ENCODE measurements around the gene COP1.
"Not testable (repeated sequence)": the region's sequence is repeated elsewhere in the genome, so short reads cannot be mapped to it uniquely, and the experiment has no call there.

Gene COP1

DNA sequence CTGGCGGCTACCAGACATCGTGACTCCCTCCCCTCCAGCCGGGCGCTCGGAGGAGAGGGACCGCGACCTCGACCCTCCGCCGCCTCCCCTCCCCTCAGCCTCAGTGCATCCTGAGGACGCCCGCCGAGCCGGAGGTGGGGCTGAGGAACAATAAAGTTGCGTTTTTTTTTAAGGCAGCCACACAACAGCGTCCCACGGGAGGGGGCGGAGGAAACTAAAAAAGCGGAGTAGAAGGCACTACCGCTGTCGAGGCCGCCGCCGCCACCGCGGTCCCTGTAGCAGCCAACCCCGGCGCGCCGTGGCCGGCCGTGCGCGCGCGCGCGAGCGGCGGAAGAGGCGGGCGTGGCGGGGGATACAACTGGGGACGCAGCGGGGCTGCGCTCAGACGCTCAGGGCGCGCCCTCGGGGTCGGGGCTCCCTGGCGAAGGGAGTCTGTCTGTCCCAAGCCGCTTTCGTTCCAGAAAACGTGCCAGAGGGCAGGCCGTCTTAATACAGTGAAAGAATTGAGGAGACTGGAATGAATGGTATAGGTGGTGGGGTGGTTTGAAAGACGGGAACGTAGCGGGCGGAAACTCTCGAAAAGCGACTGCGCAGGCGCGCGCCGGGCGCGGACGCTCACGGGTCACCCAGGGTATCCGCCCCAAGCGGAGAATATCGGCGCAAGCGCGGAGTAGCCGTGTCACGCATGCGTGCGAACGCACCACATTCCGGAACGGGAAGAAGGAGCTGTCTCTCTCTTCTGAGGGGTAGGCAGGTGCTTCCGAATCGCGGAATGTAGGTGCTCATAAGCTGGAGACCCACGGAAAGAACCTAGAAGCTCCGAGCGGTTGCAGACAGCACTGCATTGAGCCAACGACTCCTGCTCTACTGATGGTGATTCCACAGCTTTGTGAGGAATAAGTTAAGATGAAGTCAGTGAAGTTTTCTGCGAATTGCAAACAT, at the start of gene COP1:
COP1 (minus strand) TSS at position 326 of the 942 bp plus-strand sequence; CDS start at position 18, 308 bp downstream.
- DNase-seq, result peak; percentile 92

DNA sequence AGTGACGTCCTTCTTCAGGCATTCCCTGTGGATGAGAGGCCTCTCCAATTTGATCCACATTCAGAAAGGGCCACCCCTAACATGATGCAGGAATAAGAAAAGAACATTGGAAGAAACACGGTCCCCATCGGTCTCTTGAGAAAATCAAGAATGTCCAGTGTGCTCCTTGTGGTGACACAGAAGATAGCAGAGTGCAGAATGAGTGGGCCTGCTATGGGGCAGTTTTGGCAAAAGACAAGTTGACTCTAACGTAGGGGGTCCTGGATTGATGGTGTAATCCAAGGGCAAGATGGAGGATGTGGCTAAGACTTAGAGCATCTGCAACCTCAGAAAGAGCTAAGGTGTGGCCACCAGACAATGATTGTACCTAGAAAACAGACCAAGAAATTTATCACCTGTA, 45.1 kb upstream of the COP1 start:
- no peak for DNase-seq

DNA sequence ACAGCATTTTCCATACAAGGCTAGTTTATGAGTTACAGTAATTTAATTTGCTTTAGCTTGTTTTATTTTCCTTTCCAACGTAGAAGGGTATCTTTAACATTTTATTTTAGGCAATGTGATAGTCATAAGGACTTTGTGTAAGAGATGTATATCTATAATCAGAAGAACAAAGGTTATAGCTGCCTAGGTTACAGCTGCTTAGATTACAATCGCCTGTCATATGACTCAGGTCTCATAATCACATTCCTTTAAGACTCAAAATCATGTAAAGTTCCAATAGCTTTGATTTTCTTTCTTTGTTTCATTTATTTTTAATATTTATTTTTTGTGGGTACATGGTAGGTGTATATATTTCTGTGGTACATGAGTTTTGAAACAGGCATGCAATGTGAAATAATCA, 37.8 kb upstream of the COP1 start:
- DNase-seq, result no peak

DNA sequence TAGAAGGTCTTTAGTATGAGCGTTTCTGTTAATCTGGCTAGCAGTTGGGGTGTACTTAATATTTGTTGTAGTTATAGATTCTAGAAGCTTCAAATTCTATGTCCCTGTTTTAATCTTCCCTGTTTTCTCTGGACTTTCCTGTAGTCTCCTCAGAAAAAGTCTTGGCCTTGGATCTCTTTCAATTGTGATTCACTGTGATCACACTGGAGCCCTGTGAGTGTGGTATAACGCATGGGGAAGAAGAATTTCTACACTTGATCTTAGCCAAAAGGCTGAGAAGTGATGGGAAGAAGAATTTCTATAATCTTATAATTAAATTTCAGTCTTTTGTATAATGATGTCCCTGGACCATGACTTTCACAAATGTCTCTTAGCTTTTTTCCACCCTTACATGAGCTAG, 36.7 kb upstream of the COP1 start:
- DNase-seq, result no peak

DNA sequence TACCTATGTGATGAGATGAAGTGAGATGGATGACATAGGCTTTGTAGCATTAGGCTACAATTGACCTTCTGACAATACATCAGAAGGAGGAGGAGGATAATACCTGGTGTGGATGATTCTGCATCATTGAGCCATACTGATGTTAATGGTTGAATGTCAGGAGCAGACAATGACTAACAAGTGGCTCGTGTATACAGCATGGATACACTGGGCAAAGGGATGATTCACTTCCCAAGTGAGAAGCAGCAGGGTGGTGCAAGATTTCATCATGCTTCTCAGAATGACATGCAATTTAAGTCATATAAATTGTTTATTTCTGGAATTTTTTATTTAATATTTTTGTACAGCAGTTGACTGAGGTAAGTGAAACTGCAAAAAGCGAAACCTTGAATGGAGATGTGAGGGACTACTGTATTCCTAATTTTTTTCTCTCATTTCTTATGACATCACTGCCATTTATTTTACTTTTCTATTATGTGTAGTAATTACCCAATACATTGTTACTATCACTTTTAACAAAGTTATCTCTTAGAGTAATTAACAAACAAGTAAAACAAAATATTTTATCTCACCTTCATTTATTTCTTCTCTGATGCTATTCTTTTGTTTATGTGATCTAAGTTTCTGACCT, 34.4 kb upstream of the COP1 start:
- DNase-seq, result no peak

DNA sequence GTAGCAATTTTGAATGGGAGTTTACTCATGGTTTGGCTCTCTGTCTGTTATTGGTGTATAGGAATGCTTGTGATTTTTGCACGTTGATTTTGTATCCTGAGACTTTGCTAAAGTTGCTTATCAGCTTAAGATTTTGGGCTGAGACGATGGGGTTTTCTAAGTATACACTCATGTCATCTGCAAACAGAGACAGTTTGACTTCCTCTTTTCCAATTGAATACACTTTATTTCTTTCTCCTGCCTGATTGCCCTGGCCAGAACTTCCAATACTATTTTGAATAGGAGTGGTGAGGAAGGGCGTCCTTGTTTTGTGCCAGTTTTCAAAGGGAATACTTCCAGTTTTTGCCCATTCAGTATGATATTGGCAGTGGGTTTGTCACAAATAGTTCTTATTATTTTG, 26.6 kb upstream of the COP1 start:
- not testable (repeated sequence) for DNase-seq

DNA sequence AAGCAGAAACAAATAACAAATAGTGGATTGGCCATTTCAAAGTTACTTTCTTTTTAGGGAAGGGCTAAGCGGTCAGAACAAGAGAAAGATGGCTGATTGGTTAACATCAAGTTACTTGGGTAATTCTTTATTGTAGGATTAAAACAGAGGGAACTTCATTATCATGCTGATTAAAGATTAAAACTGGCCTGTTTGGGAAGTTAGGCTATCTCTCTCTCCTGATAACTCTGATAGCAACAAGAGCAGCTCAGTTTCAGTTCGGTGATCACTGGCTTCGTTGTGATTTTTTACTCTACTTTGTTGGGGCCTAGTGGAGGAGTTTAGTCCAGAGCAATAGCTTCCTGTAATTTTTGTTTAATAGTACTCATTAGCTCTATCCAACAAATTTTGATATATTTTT, 20.5 kb upstream of the COP1 start:
- DNase-seq, result no peak

DNA sequence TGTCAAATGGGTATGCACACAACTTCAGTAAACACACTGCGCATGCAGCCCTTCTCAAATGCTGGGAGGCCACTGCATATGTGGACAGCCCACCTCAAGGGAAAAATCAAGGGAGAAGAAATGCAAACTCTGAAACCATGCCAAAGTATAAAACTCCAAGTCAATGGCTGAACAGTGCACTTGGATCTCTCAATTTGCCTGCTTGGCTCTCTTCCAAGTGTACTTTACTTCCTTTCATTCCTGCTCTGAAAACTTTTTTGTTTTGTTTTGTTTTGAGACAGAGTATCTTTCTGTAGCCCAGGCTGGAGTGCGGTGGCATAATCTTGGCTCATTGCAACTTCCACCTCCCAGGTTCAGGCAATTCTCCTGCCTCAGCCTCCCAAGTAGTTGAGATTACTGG, 18.8 kb upstream of the COP1 start:
- DNase-seq, result no peak

DNA sequence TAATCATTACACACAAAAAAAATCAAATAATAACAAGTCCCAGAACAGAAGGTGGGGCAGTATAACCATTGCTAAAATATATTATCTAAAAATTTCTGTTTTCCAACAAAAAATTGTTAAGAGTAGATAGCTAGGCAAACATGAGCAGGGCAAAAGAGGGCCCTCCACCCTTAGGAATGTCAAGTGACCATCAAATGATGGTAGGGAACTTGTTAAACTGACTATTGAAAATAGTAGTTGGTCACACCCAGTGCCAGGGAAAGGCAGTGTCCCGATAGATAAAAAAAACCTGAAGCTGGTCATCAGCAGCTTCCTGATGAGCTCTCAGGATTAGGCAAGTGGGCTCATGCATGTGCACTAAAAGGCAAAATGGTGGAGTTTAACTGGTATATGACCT, 18.4 kb upstream of the COP1 start:
- no peak for DNase-seq

DNA sequence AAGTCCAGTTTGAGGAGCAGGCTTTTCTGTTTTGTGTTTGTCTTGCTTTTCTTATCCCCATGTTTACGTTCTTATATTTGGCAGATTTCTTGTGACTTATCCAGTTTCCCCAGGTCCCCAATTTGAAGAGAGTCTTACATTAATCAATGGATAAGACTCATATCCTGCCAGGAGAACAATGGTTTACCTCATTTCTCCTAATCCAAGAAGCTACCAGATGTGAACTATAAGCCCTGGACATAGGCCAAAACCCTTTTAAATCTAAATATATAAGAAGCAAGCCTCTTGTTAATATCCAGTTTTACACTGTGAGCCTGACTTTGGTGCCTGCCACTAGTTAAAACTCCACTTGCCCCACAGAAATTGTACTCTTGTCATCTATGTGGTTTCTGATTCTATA, 15.1 kb upstream of the COP1 start:
- no peak for DNase-seq

DNA sequence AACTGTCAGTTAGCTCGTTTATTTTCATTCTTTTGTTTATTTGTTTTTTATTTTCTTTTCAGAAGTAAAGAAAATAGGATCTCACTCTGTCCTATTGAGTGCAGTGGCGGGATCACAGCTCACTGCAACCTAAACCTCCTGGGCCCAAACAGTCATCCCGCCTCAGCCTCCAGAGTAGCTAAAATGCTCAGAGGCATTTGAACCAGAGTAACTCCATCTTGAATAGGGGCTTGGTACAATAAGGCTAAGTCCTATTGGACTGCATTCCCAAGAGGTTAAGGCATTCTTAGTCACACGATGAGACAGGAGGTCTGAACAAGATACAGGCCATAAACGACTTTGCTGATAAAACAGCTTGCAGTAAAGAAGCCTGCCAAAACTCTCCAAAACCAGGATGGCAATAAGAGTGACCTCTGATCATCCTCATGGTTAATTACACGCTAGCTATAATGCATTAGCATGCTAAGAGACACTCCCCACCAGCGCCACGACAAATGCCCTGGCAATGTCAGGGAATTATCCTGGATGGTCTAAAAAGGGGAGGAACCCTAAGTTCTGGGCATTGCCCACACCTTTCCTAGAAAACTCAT, 13.1 kb upstream of the COP1 start:
- DNase-seq, result no peak

DNA sequence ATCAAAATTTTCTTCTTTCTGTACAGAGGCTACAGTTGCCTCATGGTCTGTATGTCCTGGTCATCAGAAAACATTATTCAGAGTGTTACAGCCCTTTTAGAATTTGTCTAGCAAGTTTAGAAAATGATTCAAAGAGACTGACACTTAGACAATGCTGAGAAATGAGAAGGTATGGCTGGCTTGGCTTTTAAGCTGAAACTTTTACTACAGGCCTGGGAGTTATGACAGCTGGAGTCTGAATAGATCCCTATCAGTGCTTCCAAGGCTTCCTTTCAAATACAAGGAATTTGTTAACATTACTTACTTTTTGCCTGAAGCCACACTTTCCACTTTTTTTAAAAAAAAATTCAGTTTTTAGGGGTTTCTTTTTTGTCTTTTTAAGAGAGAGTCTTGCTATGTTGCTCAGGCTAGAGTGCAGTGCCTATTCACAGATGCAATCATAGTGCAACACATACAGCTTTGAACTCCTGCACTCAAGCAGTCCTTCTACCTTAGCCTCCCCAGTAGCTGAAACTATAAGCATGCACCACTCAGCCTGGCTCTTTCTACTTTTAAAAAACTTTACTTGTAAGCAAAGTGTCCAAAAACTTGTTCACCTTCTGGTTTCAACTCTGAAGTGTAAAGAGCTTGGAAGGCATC, 10.5 kb upstream of the COP1 start:
- no peak for DNase-seq

DNA sequence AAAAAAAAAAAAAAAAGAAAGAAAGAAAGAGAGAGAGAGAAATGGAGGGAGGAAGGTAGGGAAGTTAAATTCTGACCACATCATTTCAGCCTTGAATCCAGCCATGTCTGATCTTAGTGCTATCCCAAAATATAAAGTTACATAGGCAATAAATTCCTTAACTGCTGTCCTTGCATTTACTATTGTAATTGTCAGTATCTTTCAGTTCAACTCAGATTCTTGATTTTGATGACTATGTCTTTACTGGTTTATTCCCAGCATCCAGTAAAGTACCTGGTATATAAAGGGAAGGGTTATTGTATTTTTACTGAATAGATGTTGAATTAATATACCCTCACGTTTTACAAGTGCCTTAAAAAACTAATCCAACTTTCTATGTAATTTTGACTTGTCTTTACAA, 8.9 kb upstream of the COP1 start:
- DNase-seq, result no peak

DNA sequence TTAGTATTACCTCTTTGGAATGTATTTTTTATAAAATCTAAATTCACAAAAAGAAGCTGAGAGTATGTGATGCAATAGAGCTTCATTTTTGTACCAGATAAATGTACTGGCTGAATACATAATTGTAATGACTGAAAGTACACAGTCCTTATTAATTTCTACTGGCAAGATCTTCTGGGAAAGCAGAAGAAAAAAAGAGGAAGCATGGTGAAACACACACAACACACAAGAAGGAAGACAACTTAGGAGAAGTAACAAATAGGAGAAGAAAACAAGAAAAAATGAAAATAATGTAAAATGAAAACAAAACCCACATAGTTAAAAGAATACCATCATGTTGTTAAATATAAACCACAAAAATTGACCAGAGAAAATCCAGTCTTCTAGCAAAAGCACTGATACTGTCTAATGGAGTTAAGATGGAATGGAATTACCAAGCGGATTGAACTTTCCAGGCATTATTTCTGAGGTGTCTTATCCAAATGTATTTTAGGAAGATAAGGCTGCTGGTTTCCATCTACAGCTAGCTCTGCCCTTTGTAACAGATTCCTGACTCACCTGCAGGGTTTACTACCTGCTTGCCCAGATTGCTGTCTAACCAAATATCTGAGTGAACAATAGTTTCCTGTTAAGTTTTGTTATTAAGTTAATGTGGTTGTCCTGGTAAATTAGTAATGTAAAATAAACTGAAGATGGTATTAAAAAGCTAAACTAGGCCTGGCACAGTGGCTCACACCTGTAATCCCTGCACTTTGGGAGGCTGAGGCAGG, 4.5 kb upstream of the COP1 start:
- no peak for DNase-seq

DNA sequence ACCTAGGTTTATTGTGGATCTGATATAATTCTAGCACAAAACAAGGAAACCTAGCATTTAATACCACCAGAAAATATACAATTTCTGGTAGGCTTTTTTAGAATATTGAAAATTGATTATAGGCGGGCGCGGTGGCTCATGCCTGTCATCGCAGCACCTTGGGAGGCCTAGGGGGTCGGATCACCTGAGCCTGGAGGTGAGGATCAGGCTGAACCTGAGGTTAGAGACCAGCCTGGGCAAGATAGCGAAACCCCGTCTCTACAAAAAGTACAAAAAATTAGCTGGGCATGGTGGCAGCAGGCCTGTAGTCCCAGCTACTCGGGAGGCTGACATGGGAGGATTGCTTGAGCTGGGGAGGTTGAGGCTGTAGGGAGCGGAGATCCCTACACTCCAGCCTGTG, 948 bp upstream of the COP1 start:
- DNase-seq, result no peak

DNA sequence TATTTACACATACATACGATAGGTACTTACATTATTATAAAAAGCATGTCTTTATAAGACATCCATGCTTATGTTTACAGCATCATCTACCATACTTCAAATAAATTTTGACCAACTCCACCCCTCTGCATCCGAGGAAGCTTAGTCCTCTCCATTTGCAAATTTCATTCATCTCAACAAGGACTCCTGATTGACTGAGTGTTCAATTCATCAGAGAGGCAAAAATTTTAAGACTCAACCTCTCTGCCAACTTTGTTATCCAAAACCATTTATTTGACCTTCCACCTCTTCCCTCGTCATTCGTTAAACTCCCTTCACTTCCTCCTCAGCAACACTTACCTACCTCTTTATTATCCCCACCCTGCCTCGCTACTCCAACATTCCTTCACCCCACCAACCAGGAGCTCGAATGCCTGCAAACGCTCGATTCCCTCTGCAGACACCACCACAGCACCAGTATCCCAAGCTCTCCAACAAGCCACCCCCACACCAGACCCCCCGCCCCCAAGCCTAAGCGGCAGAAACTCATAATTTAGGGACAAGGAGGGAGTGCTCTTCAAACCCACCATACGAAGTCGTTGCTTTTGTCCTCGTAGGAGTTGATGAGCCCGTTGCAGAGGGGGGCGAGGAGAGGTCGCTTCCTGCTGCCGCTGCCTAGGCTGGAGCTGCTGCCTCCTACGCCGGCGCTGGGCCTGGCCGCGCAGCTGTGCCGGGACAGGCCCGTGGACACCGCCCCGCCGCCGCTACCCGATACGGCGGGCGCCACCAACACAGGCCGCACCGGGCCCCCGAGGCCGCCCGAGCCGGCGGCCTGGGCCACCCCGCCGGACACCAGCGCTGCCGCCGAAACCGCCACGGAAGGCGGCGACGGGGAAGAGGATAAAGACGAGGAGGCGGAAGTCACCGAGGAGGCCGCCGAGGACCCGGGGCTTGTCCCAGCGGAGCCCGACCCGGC, 803 bp downstream of the COP1 start:
- DNase-seq, result peak; percentile 55

DNA sequence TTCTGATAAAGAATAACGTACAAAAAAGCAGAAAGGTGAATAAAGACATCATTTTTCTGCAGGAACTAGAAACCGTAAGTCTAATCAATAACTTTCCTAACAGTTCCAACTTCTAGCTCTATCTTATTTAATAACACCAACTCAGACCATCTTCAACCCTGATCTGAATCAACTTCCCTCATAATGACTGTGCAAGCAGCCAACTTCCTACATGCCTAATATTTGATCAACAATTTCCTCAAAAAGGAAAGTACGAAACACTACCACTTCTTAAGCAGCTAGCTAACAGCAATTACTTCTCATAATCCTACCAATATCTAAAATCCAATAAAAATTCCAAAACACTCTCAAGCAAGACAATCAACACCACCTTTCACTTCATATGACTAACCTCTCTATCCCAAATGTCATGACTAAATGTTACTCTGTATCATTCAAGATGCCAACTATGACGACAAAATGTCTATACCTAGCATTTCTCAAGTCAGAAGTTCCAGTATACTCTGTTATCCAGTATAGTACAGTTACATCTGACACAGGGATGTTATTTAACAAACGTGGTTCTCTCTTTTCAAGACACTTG, 1.7 kb downstream of the COP1 start:
- no peak for DNase-seq

DNA sequence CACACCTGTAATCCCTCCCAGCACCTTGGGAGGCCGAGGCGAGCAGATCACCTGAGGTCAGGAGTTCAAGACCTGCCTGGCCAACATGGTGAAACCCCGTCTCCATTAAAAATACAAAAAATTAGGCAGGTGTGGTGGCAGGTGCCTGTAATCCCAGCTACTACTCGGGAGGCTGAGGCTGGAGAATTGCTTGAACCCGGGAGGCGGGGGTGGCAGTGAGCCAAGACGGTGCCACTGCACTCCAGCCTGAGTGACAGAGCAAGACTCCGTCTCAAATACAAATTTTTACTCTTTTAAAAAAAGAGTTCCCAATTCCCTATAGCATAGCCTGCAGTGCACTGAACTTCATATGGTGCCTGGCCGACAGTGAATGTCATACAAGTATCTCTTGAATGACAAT, 2.4 kb downstream of the COP1 start:
- not testable (repeated sequence) for DNase-seq

DNA sequence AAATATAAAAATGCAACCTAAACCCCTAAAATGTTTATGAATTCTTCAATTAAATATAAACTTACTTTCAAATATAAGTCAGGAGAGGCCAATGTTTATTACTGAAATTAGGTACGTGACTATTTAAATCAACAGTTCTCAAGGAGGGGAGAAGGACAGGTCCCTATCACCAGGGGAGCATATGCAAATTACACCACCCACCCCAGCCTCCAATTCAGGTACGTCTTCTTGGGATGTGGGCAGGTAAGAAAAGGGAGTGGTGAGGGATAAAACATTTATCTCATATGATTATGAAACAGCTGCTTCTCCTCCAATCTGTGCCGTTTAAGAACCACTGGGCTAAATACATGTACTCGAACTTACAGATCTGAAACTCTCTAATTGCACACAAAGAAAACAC, 3.4 kb downstream of the COP1 start:
- no peak for DNase-seq

DNA sequence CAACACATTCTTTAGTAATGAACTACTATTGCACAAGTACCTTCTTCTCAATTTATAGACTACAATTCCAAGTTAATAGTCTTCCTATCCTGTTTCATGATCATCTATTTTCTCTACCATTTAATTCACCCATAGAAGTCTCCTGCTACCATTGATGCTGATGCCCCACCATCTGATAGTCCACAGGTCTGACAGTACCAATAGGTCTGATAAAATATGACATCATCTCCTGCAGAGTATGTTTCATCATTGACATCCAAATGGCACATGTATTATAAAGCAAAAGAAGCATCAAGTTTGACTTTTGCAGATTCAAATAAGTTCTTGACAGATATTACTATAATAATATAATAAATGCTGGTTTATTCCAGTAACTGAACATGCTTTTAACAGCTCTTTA, 5.5 kb downstream of the COP1 start:
- no peak for DNase-seq

DNA sequence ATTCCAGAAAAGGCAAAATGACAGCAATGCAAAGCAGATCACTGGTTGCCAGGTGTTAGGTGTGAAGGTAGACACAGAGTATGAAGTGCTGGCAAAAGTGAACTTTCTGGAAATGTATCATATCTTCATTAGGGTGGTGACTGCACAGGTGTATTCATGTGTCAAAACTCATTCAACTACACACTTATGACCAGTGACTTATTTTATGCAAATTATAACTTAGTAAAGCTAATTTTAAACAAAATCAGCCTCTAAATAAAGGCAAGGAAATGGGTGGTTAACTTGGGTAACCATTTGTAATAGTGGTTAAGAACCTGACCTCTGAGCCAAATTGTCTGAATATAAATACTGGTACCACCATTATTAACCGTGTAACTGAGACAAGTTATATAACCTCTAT, 7.4 kb downstream of the COP1 start:
- DNase-seq, result no peak
